GM23338 (cell line): ENCODE results near the gene DAPK1. TPM values are rescaled to one million over a fixed set of nuclear protein-coding genes. Genes with fewer than 3 reads are reported as not detected.

Source experiments
- ATAC-seq: fragments of 200-7000 bp; cut with Tn5 transposase; 3 replicates; pipeline ENCODE4 v1.9.1; 2020
- DNase-seq: peaks from one replicate; pipeline ENCODE4 v3.0.0-alpha.2; 2015; ENCODE audit warnings: low spot score
- H2AFZ ChIP-seq: fragments of 200-600 bp; sonication (generic); 2 replicates; pipeline ENCODE4 v1.8.0; 2016; ENCODE audit warnings: antibody characterized with exemption, mild to moderate bottlenecking, moderate library complexity
- H3F3A ChIP-seq: fragments of 200-600 bp; sonication (generic); replicated peaks from 2 replicates; pipeline ENCODE4 v1.8.0; 2017; ENCODE audit warnings: antibody characterized with exemption, mixed run types, low read depth
- H3K27ac ChIP-seq: fragments of 200-600 bp; sonication (generic); 2 replicates; pipeline ENCODE4 v1.6.1; 2016; ENCODE audit warnings: low read depth
- H3K27me3 ChIP-seq: fragments of 200-600 bp; sonication (generic); 2 replicates; pipeline ENCODE4 v1.8.0; 2016; ENCODE audit warnings: mild to moderate bottlenecking, mixed run types, moderate library complexity; ENCODE audit not compliant: insufficient read depth
- H3K36me3 ChIP-seq: fragments of 200-600 bp; sonication (generic); 2 replicates; pipeline ENCODE4 v1.8.0; 2016; ENCODE audit warnings: mild to moderate bottlenecking; ENCODE audit not compliant: insufficient read depth
- H3K4me1 ChIP-seq: fragments of 200-600 bp; sonication (generic); 2 replicates; pipeline ENCODE4 v1.8.0; 2016; ENCODE audit warnings: mild to moderate bottlenecking, moderate library complexity; ENCODE audit not compliant: insufficient read depth
- H3K4me2 ChIP-seq: fragments of 200-600 bp; sonication (generic); 2 replicates; pipeline ENCODE4 v1.7.1; 2017; ENCODE audit warnings: mixed run types
- H3K4me3 ChIP-seq: fragments of 200-600 bp; sonication (generic); 2 replicates; pipeline ENCODE4 v1.6.1; 2016; ENCODE audit warnings: mixed run types
- H3K79me2 ChIP-seq: fragments of 200-600 bp; sonication (generic); replicated peaks from 2 replicates; pipeline ENCODE4 v1.8.0; 2017; ENCODE audit warnings: mild to moderate bottlenecking; ENCODE audit not compliant: insufficient read depth
- H3K9me2 ChIP-seq: fragments of 200-600 bp; sonication (generic); 2 replicates; pipeline ENCODE4 v1.8.0; 2017; ENCODE audit not compliant: insufficient read depth
- H4K20me1 ChIP-seq: fragments of 200-600 bp; sonication (generic); replicated peaks from 2 replicates; pipeline ENCODE4 v1.8.0; 2017; ENCODE audit warnings: mild to moderate bottlenecking; ENCODE audit not compliant: insufficient read depth
- H3K27ac Mint-ChIP-seq: 2 replicates; pipeline ENCODE4 v1.8.0; 2020; ENCODE audit warnings: inconsistent platforms, mild to moderate bottlenecking, moderate library complexity, mixed read lengths
- H3K27me3 Mint-ChIP-seq: 3 replicates; pipeline ENCODE4 v1.8.0; 2022; ENCODE audit warnings: low read depth, mild to moderate bottlenecking, moderate library complexity, mixed read lengths, inconsistent platforms; ENCODE audit not compliant: insufficient read depth, poor library complexity
- H3K36me3 Mint-ChIP-seq: 3 replicates; pipeline ENCODE4 v1.8.0; 2021; ENCODE audit warnings: low read depth, mild to moderate bottlenecking, inconsistent platforms, moderate library complexity, mixed read lengths
- H3K4me1 Mint-ChIP-seq: 3 replicates; pipeline ENCODE4 v1.8.0; 2020; ENCODE audit warnings: mild to moderate bottlenecking, inconsistent platforms, mixed read lengths
- H3K4me3 Mint-ChIP-seq: 3 replicates; pipeline ENCODE4 v1.8.0; 2021; ENCODE audit warnings: moderate library complexity, mild to moderate bottlenecking, inconsistent platforms, mixed read lengths
- H3K9me3 Mint-ChIP-seq: 3 replicates; pipeline ENCODE4 v1.8.0; 2020; ENCODE audit warnings: moderate library complexity, mild to moderate bottlenecking, inconsistent platforms, mixed read lengths
- CTCF ChIP-seq, 2 experiments: fragments of 200-600 bp in 1 of 2; sonication (generic) in 1 of 2; conservative IDR thresholded peaks; 2 replicates each; pipeline versions ENCODE4 v1.5.1 to v1.6.1; 2016 to 2017; ENCODE audit warnings: antibody characterized with exemption in 2 of 2, low read depth in 2 of 2, mild to moderate bottlenecking in 2 of 2, moderate library complexity in 1 of 2
- JUNB ChIP-seq: IDR thresholded peaks from one replicate; pipeline ENCODE4 v1.6.1; 2016; ENCODE audit warnings: antibody characterized with exemption; ENCODE audit not compliant: unreplicated experiment
- NANOG ChIP-seq: IDR thresholded peaks from 2 replicates; pipeline ENCODE4 v1.6.1; 2016; ENCODE audit warnings: antibody characterized with exemption, borderline replicate concordance
- POLR2AphosphoS5 ChIP-seq: IDR thresholded peaks from 2 replicates; pipeline ENCODE4 v1.6.1; 2016; ENCODE audit warnings: antibody characterized with exemption, low read depth
- STAT1 ChIP-seq: IDR thresholded peaks from one replicate; pipeline ENCODE4 v1.6.1; 2016; ENCODE audit warnings: antibody characterized with exemption; ENCODE audit not compliant: unreplicated experiment
- ZNF331 ChIP-seq: fragments of 250-450 bp; sonication (Bioruptor Pico); IDR thresholded peaks from 2 replicates; pipeline ENCODE4 v1.5.0; 2020; ENCODE audit warnings: low read depth, mild to moderate bottlenecking, moderate library complexity
- ZNF462 ChIP-seq: fragments of 250-450 bp; sonication (Bioruptor Pico); IDR thresholded peaks from 2 replicates; pipeline ENCODE4 v1.5.0; 2020; ENCODE audit warnings: mild to moderate bottlenecking, moderate library complexity
- polyA plus RNA-seq: library from polyadenylated mRNA; unstranded; fragments of >200 nt; fragmentation: Nextera tagmentation; extraction: Ambion mirVana; gene quantifications from 2 replicates; pipeline ENCODE4 v1.2.1, GENCODE V29; 2016
- total RNA-seq: library from RNA; depleted of rRNA; stranded (reverse); fragments of >200 nt; shearing (Covaris generic); gene quantifications from 2 replicates; pipeline ENCODE4 v1.2.3, GENCODE V29; 2014

Gene DAPK1
- total and polyA plus RNA-seq, 2 experiments from 2014 or later = 37.0 to 134 TPM

DNA sequence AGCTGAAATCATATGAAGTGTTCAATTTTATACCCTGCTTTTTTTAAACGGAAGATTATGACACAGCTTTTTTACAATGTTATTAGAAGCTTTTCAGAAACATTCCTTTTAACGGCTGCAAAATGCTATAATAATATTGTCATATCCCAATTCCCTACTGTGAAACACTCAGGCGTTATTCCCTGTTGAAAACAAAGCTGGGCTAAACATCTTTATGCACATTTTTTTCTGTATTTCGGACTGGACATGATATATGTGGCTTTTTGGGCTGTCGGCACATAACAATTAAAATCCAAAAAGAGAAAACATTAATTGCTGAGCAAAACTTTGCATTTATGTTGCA is 216.3 kb downstream of the DAPK1 start:
- Histone ChIP-seq H3K27me3 (no peaks in the 10 kb centered on the region), H4K20me1 (no peaks in the 10 kb centered on the region; the same call in 1 of the 2 replicates), H2AFZ (no peak overlapping the region), H3K9me2 (no peaks in the 10 kb centered on the region), H3K79me2 (no peaks in the 10 kb centered on the region), H3K4me2 (no peak overlapping the region), H3F3A (peaks cover 4% of the 10 kb centered on the region; the same call in 1 of the 2 replicates), H3K36me3 (no peaks in the 10 kb centered on the region; the same call in 1 of the 2 replicates), H3K4me3 (no peak overlapping the region), H3K4me1 (no peaks in the 10 kb centered on the region), H3K27ac (no peak overlapping the region)
- Mint-ChIP-seq H3K27me3 (peaks cover 10% of the 10 kb centered on the region), H3K36me3 (peaks cover under 1% of the 10 kb centered on the region; the same call in 1 of the 3 replicates), H3K4me1 (no peaks in the 10 kb centered on the region), H3K27ac (no peak overlapping the region), H3K9me3 (no peaks in the 10 kb centered on the region), H3K4me3 (no peak overlapping the region)
- DNase-seq = no peak
- no peak for TF ChIP-seq POLR2AphosphoS5
- TF ChIP-seq ZNF331 (CRISPR knock-in tag) = no peak
- no peak for TF ChIP-seq JUNB
- no peak for TF ChIP-seq NANOG
- TF ChIP-seq CTCF (conservative IDR thresholded peaks at IDR 0.05; ENCODE audit: low read depth in 2 of 2) = no peak
- TF ChIP-seq ZNF462 (CRISPR knock-in tag) = no peak
- TF ChIP-seq STAT1 = no peak
- ATAC-seq = no peak
